Fibroblast of villous mesenchyme (primary cell): ENCODE results near the gene CABLES1. TPM values are rescaled to one million over a fixed set of nuclear protein-coding genes. Genes with fewer than 3 reads are reported as not detected.

Experiments
- DNase-seq: peaks from one replicate; pipeline ENCODE4 v3.0.0-alpha.2; 2010; ENCODE audit warnings: low read depth
- H3K4me3 ChIP-seq: 2 replicates; pipeline ENCODE4 v1.5.1; 2011; ENCODE audit warnings: low read depth, mild to moderate bottlenecking, low read length
- total RNA-seq: library from RNA; depleted of rRNA; stranded (reverse); fragments of >200 nt; gene quantifications from 2 replicates; pipeline ENCODE4 v1.2.3, GENCODE V29; 2012
- TF ChIP-seq, protein P1 (sequence below): IDR thresholded peaks from 2 replicates; pipeline ENCODE4 v1.5.1; 2012; ENCODE audit warnings: low read depth, mild to moderate bottlenecking, low read length; ENCODE audit not compliant: insufficient read depth

The CABLES1 gene
- total RNA-seq, 1 donor = 0.43 TPM

DNA sequence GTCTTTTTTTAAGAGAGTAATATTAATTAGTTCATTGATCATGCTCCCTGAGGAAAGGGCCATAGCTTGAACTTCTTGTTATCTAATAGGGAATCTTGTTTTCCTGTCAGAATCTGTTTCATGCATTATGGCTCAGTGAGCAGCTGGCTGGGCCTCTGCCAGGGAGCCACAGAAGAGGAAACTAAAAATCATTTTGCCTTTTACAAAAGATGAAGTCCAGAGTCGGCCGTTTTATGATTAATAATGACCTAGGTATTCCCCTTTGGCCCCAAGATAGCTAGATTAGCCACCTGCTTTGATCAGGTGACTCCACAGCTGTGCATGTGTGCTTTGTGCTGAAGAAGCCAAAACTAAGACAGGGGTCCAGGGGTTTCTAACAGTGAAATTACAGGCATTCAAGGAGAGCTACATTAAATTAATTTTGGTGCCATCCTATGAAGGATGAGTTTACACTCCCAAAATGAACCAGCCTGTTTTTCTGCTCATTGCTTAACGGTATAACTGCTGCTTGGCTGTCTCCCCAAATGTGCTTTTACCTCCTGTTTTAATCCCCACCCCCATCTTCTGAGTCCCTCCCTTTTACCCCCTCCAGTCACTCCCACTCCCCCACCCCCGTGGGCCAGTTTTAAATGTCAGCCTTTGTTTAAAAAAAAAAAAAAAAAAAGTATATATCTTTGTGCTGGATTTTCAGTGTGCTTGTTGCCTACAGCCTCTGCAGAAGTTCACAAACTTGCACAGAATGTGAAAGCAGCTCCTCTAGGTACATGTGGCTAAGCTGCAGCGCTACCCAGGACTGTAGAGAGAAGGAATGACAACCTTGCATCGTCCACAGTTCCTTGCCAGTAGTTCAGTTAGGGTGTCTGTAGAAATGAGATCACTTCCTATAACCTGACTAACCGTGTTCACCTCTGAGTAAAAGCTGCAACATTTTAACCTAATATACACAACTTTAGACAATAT lies 93.1 kb downstream of the CABLES1 start:
- TF ChIP-seq, protein P1, sequence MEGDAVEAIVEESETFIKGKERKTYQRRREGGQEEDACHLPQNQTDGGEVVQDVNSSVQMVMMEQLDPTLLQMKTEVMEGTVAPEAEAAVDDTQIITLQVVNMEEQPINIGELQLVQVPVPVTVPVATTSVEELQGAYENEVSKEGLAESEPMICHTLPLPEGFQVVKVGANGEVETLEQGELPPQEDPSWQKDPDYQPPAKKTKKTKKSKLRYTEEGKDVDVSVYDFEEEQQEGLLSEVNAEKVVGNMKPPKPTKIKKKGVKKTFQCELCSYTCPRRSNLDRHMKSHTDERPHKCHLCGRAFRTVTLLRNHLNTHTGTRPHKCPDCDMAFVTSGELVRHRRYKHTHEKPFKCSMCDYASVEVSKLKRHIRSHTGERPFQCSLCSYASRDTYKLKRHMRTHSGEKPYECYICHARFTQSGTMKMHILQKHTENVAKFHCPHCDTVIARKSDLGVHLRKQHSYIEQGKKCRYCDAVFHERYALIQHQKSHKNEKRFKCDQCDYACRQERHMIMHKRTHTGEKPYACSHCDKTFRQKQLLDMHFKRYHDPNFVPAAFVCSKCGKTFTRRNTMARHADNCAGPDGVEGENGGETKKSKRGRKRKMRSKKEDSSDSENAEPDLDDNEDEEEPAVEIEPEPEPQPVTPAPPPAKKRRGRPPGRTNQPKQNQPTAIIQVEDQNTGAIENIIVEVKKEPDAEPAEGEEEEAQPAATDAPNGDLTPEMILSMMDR = no peak
- no peak overlapping the region for H3K4me3 ChIP-seq
- peak; percentile 37 for DNase-seq

DNA sequence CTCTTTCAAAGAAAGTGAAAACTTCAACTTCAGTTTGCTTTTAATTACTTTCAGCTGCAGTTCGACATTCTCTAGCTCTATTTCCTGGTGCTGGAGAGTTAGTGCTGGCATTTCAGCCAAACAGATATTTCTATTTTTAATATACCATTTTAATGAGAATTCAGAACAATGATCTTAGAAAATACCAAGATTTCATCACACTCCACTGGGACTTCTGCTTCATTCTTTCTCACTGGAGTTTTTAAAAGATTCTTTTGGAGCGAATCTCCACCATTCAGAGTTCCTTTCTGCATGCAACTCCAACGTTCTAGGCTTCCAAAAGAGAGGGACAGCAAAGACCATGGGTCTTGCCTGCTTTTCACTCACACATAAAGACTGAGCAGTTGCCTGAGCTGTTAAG lies 94.2 kb downstream of the CABLES1 start:
- H3K4me3 ChIP-seq = no peak overlapping the region
- peak; percentile 11 for DNase-seq
- TF ChIP-seq, protein P1 = no peak

DNA sequence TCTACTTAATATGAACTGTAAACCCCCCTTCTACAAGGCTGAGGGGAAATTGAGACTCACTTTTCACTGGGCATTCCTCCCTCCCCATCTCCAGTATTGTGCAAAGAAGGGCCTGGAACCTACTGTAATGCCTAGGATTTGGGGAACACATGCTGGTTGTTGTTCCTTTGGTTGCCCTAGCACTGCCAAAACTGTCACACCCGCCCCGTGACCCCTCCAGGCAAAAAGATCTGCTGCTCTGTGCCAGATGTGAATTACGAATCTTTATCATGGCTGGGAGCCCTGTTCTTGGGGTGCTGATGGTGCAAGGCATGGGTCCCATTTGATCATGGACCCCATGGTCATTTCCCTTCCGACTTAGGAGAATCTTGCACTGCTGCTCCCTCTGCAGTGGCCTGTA lies 95.4 kb downstream of the CABLES1 start:
- no peak for DNase-seq
- TF ChIP-seq, protein P1 = no peak
- H3K4me3 ChIP-seq = no peak overlapping the region

DNA sequence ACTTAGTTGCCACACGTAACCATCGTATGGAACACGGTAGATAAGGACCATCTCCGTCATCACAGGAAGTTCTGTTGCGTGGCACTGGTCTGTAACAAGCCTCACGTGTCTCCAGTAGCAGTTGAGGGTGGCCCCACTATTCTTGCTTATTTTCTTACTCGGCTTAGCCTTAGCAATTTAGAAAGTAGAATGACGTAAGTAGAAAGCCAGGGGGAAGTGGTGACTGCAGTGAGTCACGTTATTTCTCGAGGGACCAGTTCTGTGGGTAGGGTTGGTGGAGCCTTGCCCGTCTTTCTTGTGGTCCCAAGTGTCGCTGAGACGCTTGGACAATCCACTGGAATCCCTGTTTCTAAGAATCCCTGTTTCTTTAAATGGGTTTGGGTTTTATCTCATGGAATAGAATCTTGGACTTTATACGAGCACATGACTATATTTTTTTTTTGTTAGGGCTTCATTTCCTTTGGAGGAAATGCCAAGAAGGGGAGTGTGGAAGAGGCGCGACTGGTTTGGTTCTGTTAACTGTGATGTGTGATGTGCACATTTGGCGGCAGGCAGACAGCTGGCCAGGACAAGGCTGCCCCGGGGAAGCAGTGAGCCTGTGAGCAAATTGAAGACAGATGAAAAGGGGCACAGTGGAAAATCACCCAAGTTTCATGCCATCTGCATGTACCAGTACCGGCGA lies 96.2 kb downstream of the CABLES1 start:
- TF ChIP-seq, protein P1 = no peak
- DNase-seq = peak; percentile 94
- H3K4me3 ChIP-seq = no peak overlapping the region

DNA sequence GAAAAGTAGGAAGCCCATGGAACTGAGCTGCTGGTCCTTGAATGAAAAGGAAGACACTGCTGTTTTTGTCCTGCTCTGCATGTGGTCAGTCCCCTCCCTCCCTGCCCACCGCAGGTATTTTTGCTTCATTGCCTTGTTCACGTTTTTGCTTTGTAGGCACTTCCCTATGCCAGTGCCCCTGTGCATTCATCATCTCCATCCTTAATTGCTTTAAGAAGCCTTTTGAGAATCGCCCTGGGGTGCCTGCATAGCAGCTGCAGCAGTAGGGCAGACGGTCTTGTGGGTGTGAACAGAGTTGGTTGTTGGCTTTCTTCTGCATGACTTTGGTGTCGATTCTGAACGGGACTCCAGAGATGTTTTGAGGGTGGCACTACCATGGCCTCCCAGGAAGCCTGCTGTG lies 97.0 kb downstream of the CABLES1 start:
- DNase-seq = no peak
- TF ChIP-seq, protein P1 = no peak
- H3K4me3 ChIP-seq = no peak overlapping the region

DNA sequence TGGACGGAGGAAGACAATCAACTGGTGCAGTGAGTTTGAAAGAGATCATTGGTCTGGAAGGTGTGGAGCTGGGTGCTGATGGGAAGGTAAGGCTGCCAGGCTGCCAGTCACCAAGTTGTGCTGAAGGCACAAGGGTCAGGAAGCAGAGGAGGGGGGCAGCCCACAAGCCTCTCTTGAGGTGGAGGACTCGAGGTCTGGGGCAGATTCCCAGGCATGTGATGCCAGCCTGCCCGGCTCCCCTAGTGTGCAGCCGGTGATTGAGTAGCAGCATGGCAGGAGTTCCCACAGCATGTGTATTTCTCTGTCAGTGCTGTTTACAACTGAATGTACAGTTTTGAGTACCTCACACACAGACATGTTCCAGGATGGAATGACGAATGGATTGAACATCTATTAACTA lies 99.3 kb downstream of the CABLES1 start:
- TF ChIP-seq, protein P1 = no peak
- no peak overlapping the region for H3K4me3 ChIP-seq
- DNase-seq = no peak
